Measurements from ENCODE around the gene ARL16. TPM values are rescaled to one million over a fixed set of nuclear protein-coding genes. Genes with fewer than 3 reads are reported as not detected.

ARL16 gene
- total and polyA plus RNA-seq, 2 experiments from 2014 or later = 40.4 to 54.9 TPM

- TF ChIP-seq ZNF462 (CRISPR knock-in tag; IDR thresholded peaks at IDR 0.05) (no peak), CREB1 (CRISPR knock-in tag; IDR thresholded peaks at IDR 0.05; ENCODE audit: low read depth) (no peak), POLR2AphosphoS5 (IDR thresholded peaks at IDR 0.05; ENCODE audit: low read depth) (no peak), EZH2phosphoT487 (IDR thresholded peaks at IDR 0.05; ENCODE audit: unreplicated experiment) (no peak), ETS1 (IDR thresholded peaks at IDR 0.05) (no peak), CTCF (conservative IDR thresholded peaks at IDR 0.05; ENCODE audit: low read depth in 2 of 2) (no peak), NANOG (IDR thresholded peaks at IDR 0.05; ENCODE audit: borderline replicate concordance) (no peak), ZNF114 (CRISPR knock-in tag; IDR thresholded peaks at IDR 0.05) (no peak)
- TF ChIP-seq, protein P1, sequence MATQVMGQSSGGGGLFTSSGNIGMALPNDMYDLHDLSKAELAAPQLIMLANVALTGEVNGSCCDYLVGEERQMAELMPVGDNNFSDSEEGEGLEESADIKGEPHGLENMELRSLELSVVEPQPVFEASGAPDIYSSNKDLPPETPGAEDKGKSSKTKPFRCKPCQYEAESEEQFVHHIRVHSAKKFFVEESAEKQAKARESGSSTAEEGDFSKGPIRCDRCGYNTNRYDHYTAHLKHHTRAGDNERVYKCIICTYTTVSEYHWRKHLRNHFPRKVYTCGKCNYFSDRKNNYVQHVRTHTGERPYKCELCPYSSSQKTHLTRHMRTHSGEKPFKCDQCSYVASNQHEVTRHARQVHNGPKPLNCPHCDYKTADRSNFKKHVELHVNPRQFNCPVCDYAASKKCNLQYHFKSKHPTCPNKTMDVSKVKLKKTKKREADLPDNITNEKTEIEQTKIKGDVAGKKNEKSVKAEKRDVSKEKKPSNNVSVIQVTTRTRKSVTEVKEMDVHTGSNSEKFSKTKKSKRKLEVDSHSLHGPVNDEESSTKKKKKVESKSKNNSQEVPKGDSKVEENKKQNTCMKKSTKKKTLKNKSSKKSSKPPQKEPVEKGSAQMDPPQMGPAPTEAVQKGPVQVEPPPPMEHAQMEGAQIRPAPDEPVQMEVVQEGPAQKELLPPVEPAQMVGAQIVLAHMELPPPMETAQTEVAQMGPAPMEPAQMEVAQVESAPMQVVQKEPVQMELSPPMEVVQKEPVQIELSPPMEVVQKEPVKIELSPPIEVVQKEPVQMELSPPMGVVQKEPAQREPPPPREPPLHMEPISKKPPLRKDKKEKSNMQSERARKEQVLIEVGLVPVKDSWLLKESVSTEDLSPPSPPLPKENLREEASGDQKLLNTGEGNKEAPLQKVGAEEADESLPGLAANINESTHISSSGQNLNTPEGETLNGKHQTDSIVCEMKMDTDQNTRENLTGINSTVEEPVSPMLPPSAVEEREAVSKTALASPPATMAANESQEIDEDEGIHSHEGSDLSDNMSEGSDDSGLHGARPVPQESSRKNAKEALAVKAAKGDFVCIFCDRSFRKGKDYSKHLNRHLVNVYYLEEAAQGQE (IDR thresholded peaks at IDR 0.05; ENCODE audit: unreplicated experiment) = no peak
These were observed 38.9 kb upstream of the ARL16 start (continued) for GRCh38 chr17:81722184-81723120.

Measured in GM23338 (cell line).